GM21526 (cell line): ENCODE data around the gene KCNQ5.
"Not testable (repeated sequence)": the region's sequence is repeated elsewhere in the genome, so short reads cannot be mapped to it uniquely, and the experiment has no call there.

Source experiments
- ATAC-seq: cut with Tn5 transposase; IDR thresholded peaks from one replicate; pipeline ENCODE4 v1.9.1; 2021; ENCODE audit warnings: moderate library complexity; ENCODE audit not compliant: unreplicated experiment, low FRiP score

Gene KCNQ5

GRCh38 chr6:73209117-73209516 is 587.3 kb downstream of the KCNQ5 start:
- no peak for ATAC-seq

- ATAC-seq: no peak
Observed at GRCh38 chr6:73216859-73217258, 595.0 kb downstream of the KCNQ5 start.

- ATAC-seq: no peak
Observed at GRCh38 chr6:73225396-73225795, 603.5 kb downstream of the KCNQ5 start, which contains the start of gene KHDC1L. KHDC1L (minus strand) TSS chr6:73225496; CDS start chr6:73225408, 88 bp downstream.

- no peak for ATAC-seq
Observed at GRCh38 chr6:73227606-73228255, 605.9 kb downstream of the KCNQ5 start.

- no peak for ATAC-seq
Observed at GRCh38 chr6:73231986-73232391, 610.1 kb downstream of the KCNQ5 start.

- ATAC-seq: no peak
Observed at GRCh38 chr6:73233048-73233447, 611.2 kb downstream of the KCNQ5 start.

GRCh38 chr6:73233971-73234370 is 612.1 kb downstream of the KCNQ5 start:
- not testable (repeated sequence) for ATAC-seq

- ATAC-seq: no peak
Observed at GRCh38 chr6:73234733-73235132, 612.9 kb downstream of the KCNQ5 start.

- ATAC-seq: no peak
Observed at GRCh38 chr6:73236144-73236750, 614.4 kb downstream of the KCNQ5 start.

- no peak for ATAC-seq
Observed at GRCh38 chr6:73240730-73241129, 618.9 kb downstream of the KCNQ5 start.

GRCh38 chr6:73242001-73242400 is 620.1 kb downstream of the KCNQ5 start:
- no peak for ATAC-seq
